ENCODE data around the gene SLC39A1.
A peak's percentile ranks its signal among the peaks of the same experiment; 100 is the strongest.

The SLC39A1 gene

GRCh38 chr1:153976819-153977249 lies 13.5 kb upstream of the SLC39A1 start:
- no peak for DNase-seq (ENCODE audit: low spot score)

- DNase-seq (ENCODE audit: low spot score) = no peak
These were observed 10.2 kb upstream of the SLC39A1 start for GRCh38 chr1:153973525-153973924.

- no peak for DNase-seq (ENCODE audit: low spot score)
These were observed 9.7 kb upstream of the SLC39A1 start for GRCh38 chr1:153973071-153973470.

- no peak for DNase-seq (ENCODE audit: low spot score)
These were observed 7.0 kb upstream of the SLC39A1 start for GRCh38 chr1:153970346-153970745.

- no peak for DNase-seq (ENCODE audit: low spot score)
These were observed 5.6 kb upstream of the SLC39A1 start for GRCh38 chr1:153968972-153969371.

- no peak for DNase-seq (ENCODE audit: low spot score)
These were observed 5.1 kb upstream of the SLC39A1 start for GRCh38 chr1:153968408-153968807.

- DNase-seq (ENCODE audit: low spot score) = no peak
These were observed 4.6 kb upstream of the SLC39A1 start for GRCh38 chr1:153968000-153968363.

- DNase-seq (ENCODE audit: low spot score) = peak; percentile 89
These were observed 4.0 kb upstream of the SLC39A1 start, which contains the start of gene CREB3L4 for GRCh38 chr1:153967107-153967999. TSS of gene CREB3L4 (plus strand) at chr1:153967902. CDS start at chr1:153968526, 624 bp downstream.

GRCh38 chr1:153963850-153964331 lies 554 bp upstream of the SLC39A1 start:
- DNase-seq (ENCODE audit: low spot score) = no peak

- DNase-seq (ENCODE audit: low spot score) = no peak
These were observed 978 bp downstream of the SLC39A1 start for GRCh38 chr1:153962088-153963029.

- DNase-seq (ENCODE audit: low spot score) = no peak
These were observed 1.9 kb downstream of the SLC39A1 start for GRCh38 chr1:153961421-153961820.

GRCh38 chr1:153960206-153960605 lies 3.1 kb downstream of the SLC39A1 start:
- no peak for DNase-seq (ENCODE audit: low spot score)

- DNase-seq (ENCODE audit: low spot score) = no peak
These were observed 3.9 kb downstream of the SLC39A1 start for GRCh38 chr1:153959454-153959853.

GRCh38 chr1:153958961-153959260 lies 4.4 kb downstream of the SLC39A1 start:
- DNase-seq (ENCODE audit: low spot score) = no peak

GRCh38 chr1:153958111-153958960 lies 5.0 kb downstream of the SLC39A1 start, which contains the start of gene CRTC2:
TSS of gene CRTC2 (minus strand) at chr1:153958612. CDS start at chr1:153958497, 115 bp downstream.
- DNase-seq (ENCODE audit: low spot score) = peak; percentile 97

- peak; percentile 45 for DNase-seq (ENCODE audit: low spot score)
These were observed 5.6 kb downstream of the SLC39A1 start for GRCh38 chr1:153957744-153958110.

GRCh38 chr1:153956997-153957715 lies 6.2 kb downstream of the SLC39A1 start:
- no peak for DNase-seq (ENCODE audit: low spot score)

- DNase-seq (ENCODE audit: low spot score) = no peak
These were observed 8.5 kb downstream of the SLC39A1 start for GRCh38 chr1:153954826-153955225.

GRCh38 chr1:153953859-153954365 lies 9.4 kb downstream of the SLC39A1 start:
- DNase-seq (ENCODE audit: low spot score) = no peak

GRCh38 chr1:153951801-153952200 lies 11.5 kb downstream of the SLC39A1 start:
- DNase-seq (ENCODE audit: low spot score) = no peak

- no peak for DNase-seq (ENCODE audit: low spot score)
These were observed 12.2 kb downstream of the SLC39A1 start for GRCh38 chr1:153951183-153951582.

All from CD4-positive, alpha-beta T cell treated with Interleukin-6 at 100 ng/mL for 8 hours (primary cell).